ENCODE results near the gene RCCD1. TPM values are rescaled to one million over a fixed set of nuclear protein-coding genes. Genes with fewer than 3 reads are reported as not detected.
A peak's percentile ranks its signal among the peaks of the same experiment; 100 is the strongest.
"Not testable (repeated sequence)": the region's sequence is repeated elsewhere in the genome, so short reads cannot be mapped to it uniquely, and the experiment has no call there.

The RCCD1 gene, protein sequence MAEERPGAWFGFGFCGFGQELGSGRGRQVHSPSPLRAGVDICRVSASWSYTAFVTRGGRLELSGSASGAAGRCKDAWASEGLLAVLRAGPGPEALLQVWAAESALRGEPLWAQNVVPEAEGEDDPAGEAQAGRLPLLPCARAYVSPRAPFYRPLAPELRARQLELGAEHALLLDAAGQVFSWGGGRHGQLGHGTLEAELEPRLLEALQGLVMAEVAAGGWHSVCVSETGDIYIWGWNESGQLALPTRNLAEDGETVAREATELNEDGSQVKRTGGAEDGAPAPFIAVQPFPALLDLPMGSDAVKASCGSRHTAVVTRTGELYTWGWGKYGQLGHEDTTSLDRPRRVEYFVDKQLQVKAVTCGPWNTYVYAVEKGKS
- total RNA-seq (2014; rRNA removed; shearing (Covaris generic)), result 6.8 and 8.6 TPM in 2 replicates

- DNase-seq, result peak; percentile 82
- H3K4me1 ChIP-seq, result peaks cover 21% of the 10 kb centered on the region
- peaks cover 36% of the 10 kb centered on the region for H3K36me3 ChIP-seq
- no peaks in the 10 kb centered on the region for H3K27me3 ChIP-seq
- no peaks in the 10 kb centered on the region for H3K9me3 ChIP-seq (replicated peaks)
- peak within 1 kb of the TSS; percentile 86 for H3K27ac ChIP-seq
- peak within 1 kb of the TSS; percentile 60 for H3K4me3 ChIP-seq
These were observed at the start of gene RCCD1 for GRCh38 chr15:90954712-90955623. Gene RCCD1 (plus strand): TSS chr15:90954884. CDS start chr15:90956735, 1,851 bp downstream.

GRCh38 chr15:90905306-90906180 lies 49.1 kb upstream of the RCCD1 start:
- H3K9me3 ChIP-seq (replicated peaks), result no peaks in the 10 kb centered on the region
- peaks cover 13% of the 10 kb centered on the region for H3K4me1 ChIP-seq
- no peaks in the 10 kb centered on the region for H3K27me3 ChIP-seq
- peaks cover 2% of the 10 kb centered on the region; the same call in 1 of the 2 replicates for H3K36me3 ChIP-seq
- H3K27ac ChIP-seq, result no peak overlapping the region
- DNase-seq, result no peak
- no peak overlapping the region for H3K4me3 ChIP-seq

DNA sequence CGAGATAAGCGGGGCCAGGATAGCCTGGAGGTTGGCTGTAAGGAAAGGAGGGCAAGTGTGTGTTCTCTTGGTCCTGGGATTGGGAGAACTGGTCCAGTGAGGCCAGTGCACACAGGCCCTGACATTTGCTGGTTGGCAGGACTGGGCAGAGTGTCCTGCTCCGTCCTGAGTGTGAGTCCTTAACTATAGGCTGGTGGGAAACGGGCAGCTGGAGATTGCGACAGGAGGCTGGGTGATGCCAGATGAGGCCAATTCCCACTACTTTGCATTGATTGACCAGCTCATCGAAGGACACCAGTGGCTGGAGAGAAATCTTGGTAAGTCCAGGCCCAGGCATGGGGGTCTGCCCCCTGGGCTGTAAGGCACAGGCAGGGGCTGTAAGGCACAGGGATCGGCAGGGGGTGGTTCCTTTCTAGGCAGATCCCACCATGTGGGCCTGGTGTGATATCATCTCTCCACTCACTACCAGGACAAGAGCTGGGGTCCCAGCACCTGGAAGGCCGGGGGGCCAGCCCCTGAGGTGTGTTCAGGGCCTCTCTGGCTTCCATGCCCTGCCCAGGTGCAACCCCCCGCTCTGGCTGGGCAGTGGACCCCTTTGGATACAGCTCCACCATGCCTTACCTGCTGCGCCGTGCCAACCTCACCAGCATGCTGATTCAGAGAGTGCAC lies 48.4 kb upstream of the RCCD1 start:
- H3K4me1 ChIP-seq, result peaks cover 13% of the 10 kb centered on the region
- no peak overlapping the region for H3K27ac ChIP-seq
- no peaks in the 10 kb centered on the region for H3K27me3 ChIP-seq
- H3K4me3 ChIP-seq, result no peak overlapping the region
- no peaks in the 10 kb centered on the region for H3K9me3 ChIP-seq (replicated peaks)
- peaks cover 2% of the 10 kb centered on the region; the same call in 1 of the 2 replicates for H3K36me3 ChIP-seq
- DNase-seq, result no peak

- H3K4me1 ChIP-seq, result peaks cover 7% of the 10 kb centered on the region
- no peaks in the 10 kb centered on the region for H3K9me3 ChIP-seq (replicated peaks)
- no peak overlapping the region for H3K27ac ChIP-seq
- no peaks in the 10 kb centered on the region for H3K27me3 ChIP-seq
- no peak for DNase-seq
- H3K4me3 ChIP-seq, result no peak overlapping the region
- H3K36me3 ChIP-seq, result peaks cover 2% of the 10 kb centered on the region; the same call in 1 of the 2 replicates
These were observed 47.5 kb upstream of the RCCD1 start for GRCh38 chr15:90907051-90907660.

DNA sequence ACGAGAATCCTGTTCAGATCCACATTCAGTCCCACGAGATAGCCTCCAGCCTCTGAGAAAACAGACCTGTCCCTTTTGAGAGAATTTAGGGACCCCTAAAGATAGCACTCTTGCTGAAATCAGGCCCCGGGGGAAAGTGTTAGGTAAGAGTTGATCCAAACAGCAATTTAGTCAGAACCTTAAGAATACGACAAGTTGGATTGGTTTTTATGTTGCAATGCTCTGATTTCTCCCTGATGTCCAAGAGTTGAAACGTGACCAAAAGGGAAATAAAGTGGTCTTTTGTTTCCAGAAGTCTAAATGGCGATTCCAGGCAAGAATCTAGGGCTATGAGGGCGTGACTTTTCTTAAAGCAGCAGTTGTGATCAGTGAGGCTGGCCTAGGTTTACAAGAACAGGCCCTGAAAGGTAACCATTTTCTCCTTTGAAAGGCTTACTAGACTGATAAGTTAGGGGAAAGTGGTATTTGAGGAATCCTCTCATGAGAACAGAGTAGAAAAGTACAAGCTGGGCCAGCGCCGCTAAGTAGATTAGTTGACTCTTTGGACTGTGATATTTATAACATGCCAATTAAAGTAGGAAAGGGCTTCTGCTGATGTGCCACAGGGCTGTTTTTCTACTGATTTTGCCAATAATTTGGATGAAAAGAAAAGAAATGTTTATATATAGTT lies 46.7 kb upstream of the RCCD1 start:
- H3K4me1 ChIP-seq, result peaks cover 7% of the 10 kb centered on the region
- peaks cover 2% of the 10 kb centered on the region; the same call in 1 of the 2 replicates for H3K36me3 ChIP-seq
- H3K27me3 ChIP-seq, result no peaks in the 10 kb centered on the region
- no peak overlapping the region for H3K27ac ChIP-seq
- H3K9me3 ChIP-seq (replicated peaks), result no peaks in the 10 kb centered on the region
- no peak overlapping the region for H3K4me3 ChIP-seq
- DNase-seq, result no peak

DNA sequence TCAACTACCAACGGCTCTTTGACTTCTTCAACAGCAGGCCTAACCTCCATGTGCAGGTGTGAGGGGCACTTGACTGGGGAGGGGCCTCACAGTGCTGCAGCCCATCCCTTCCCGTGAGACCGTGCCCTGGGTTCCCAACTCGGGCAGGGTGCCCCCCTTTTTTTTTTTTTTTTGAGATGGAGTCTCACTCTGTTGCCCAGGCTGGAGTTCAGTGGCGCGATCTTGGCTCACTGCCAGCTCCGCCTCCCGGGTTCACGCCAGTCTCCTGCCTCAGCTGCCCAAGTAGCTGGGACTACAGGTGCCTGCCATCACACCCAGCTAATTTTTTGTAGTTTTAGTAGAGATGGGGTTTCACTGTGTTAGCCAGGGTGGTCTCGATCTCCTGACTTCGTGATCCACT lies 45.2 kb upstream of the RCCD1 start:
- not testable (repeated sequence) for H3K4me3 ChIP-seq; H3K27ac ChIP-seq; H3K4me1 ChIP-seq; H3K9me3 ChIP-seq (replicated peaks); DNase-seq; H3K36me3 ChIP-seq; H3K27me3 ChIP-seq

DNA sequence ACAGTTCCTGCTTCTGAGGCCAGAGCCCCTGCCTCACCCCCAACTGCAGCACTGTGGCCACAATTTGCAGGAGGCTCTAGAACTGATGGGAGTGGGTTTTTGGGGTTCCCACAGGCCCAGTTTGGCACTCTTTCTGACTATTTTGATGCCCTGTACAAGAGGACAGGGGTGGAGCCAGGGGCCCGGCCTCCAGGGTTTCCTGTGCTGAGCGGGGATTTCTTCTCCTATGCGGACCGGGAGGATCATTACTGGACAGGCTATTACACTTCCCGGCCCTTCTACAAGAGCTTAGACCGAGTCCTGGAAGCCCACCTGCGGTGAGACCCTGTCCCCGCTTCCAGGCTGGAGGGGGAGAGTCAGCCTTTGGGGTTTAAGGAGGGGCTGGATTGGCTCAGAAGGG lies 44.7 kb upstream of the RCCD1 start:
- Histone ChIP-seq H3K27me3 (no peaks in the 10 kb centered on the region), H3K4me3 (no peak overlapping the region), H3K9me3 (replicated peaks) (no peaks in the 10 kb centered on the region), H3K4me1 (peaks cover 12% of the 10 kb centered on the region), H3K36me3 (peaks cover 2% of the 10 kb centered on the region; the same call in 1 of the 2 replicates), H3K27ac (no peak overlapping the region)
- DNase-seq, result no peak

DNA sequence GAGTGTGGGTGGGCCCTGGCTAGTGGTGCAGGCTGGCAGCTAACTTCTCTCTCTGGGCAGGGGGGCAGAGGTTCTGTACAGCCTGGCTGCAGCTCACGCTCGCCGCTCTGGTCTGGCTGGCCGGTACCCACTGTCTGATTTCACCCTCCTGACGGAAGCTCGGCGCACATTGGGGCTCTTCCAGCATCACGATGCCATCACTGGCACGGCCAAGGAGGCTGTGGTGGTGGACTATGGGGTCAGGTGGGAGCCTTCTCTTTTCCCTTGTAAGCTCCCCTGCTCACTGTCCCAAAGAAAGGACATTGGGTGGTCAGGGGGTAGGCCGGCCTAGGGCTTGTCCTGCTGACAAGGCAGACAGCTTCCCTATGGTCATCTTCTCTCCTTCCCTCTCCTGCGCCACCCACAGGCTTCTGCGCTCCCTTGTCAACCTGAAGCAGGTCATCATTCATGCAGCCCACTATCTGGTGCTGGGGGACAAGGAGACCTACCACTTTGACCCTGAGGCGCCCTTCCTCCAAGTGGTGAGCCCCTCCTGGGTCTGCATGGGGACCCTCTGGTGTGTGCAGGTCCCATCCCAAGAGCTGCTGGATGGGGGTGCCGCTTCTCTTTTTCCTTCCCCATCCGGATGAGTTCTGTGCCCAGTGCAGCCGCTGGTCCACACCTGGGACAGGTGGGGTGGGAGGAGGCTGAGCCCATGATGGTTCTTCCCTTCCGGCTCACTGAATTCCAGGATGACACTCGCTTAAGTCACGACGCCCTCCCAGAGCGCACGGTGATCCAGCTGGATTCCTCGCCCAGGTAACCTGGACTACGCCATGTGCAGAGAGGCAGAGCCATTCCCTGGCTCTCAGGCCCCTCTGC lies 44.0 kb upstream of the RCCD1 start:
- H3K4me3 ChIP-seq, result no peak overlapping the region
- no peak for DNase-seq
- no peaks in the 10 kb centered on the region for H3K27me3 ChIP-seq
- H3K9me3 ChIP-seq (replicated peaks), result no peaks in the 10 kb centered on the region
- peaks cover 19% of the 10 kb centered on the region for H3K4me1 ChIP-seq
- no peaks in the 10 kb centered on the region for H3K36me3 ChIP-seq
- no peak overlapping the region for H3K27ac ChIP-seq

- Histone ChIP-seq H3K4me3 (no peak overlapping the region), H3K4me1 (peaks cover 25% of the 10 kb centered on the region), H3K36me3 (no peaks in the 10 kb centered on the region), H3K27ac (no peak overlapping the region), H3K9me3 (replicated peaks) (no peaks in the 10 kb centered on the region), H3K27me3 (no peaks in the 10 kb centered on the region)
- DNase-seq, result no peak
These were observed 43.4 kb upstream of the RCCD1 start for GRCh38 chr15:90911302-90911623.

GRCh38 chr15:90911906-90912769 lies 42.5 kb upstream of the RCCD1 start:
- Histone ChIP-seq H3K9me3 (replicated peaks) (no peaks in the 10 kb centered on the region), H3K27me3 (no peaks in the 10 kb centered on the region), H3K4me3 (no peak overlapping the region), H3K27ac (no peak overlapping the region), H3K36me3 (no peaks in the 10 kb centered on the region), H3K4me1 (peaks cover 31% of the 10 kb centered on the region)
- no peak for DNase-seq

DNA sequence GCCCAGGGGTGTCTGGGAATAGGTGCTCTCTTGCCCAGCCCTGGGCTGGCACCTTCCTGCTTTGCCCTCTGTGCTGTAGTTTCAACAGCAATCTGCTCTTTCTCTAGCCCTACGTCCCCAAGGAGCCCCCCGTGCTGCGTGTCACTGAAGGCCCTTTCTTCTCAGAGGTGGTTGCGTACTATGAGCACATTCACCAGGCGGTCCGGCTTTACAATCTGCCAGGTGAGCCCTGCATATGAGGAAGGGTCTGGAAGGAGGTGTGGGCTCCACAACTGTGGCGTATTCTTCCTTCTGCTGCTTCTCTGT lies 42.0 kb upstream of the RCCD1 start:
- H3K36me3 ChIP-seq, result no peaks in the 10 kb centered on the region
- no peak overlapping the region for H3K27ac ChIP-seq
- H3K4me1 ChIP-seq, result peaks cover 31% of the 10 kb centered on the region
- H3K9me3 ChIP-seq (replicated peaks), result no peaks in the 10 kb centered on the region
- no peaks in the 10 kb centered on the region for H3K27me3 ChIP-seq
- DNase-seq, result no peak
- no peak overlapping the region for H3K4me3 ChIP-seq

GRCh38 chr15:90913398-90913944 lies 41.2 kb upstream of the RCCD1 start:
- H3K4me3 ChIP-seq, result no peak overlapping the region
- peaks cover 31% of the 10 kb centered on the region for H3K4me1 ChIP-seq
- H3K27me3 ChIP-seq, result no peaks in the 10 kb centered on the region
- no peaks in the 10 kb centered on the region for H3K36me3 ChIP-seq
- no peak for DNase-seq
- H3K9me3 ChIP-seq (replicated peaks), result no peaks in the 10 kb centered on the region
- H3K27ac ChIP-seq, result no peak overlapping the region

Measured in SJCRH30 (cell line).